Embryonic facial prominence (tissue), 1 donor: ENCODE results near the gene CD1B.
"Not testable (repeated sequence)": the region's sequence is repeated elsewhere in the genome, so short reads cannot be mapped to it uniquely, and the experiment has no call there.

Experiments
- DNase-seq: peaks from one replicate; pipeline ENCODE4 v3.0.0-alpha.2; 2016; ENCODE audit errors: extremely low spot score

The CD1B gene

GRCh38 chr1:158331481-158332150 lies at the start of gene CD1B:
Gene CD1B, minus strand, starts transcription at chr1:158331531. Its CDS starts 108 bp downstream, at chr1:158331423.
- no peak for DNase-seq

GRCh38 chr1:158374860-158375259 lies 43.5 kb upstream of the CD1B start:
- DNase-seq = no peak

GRCh38 chr1:158374101-158374500 lies 42.8 kb upstream of the CD1B start:
- DNase-seq = not testable (repeated sequence)

- DNase-seq = no peak
Observed at GRCh38 chr1:158371188-158371953, 40.0 kb upstream of the CD1B start.

GRCh38 chr1:158366783-158367182 lies 35.5 kb upstream of the CD1B start:
- no peak for DNase-seq

- no peak for DNase-seq
Observed at GRCh38 chr1:158362941-158363340, 31.6 kb upstream of the CD1B start.

GRCh38 chr1:158362482-158362881 lies 31.2 kb upstream of the CD1B start:
- no peak for DNase-seq

- no peak for DNase-seq
Observed at GRCh38 chr1:158357441-158357840, 26.1 kb upstream of the CD1B start.

GRCh38 chr1:158356616-158357015 lies 25.3 kb upstream of the CD1B start:
- DNase-seq = no peak

- no peak for DNase-seq
Observed at GRCh38 chr1:158355773-158356285, 24.5 kb upstream of the CD1B start.

GRCh38 chr1:158354255-158354654 lies 22.9 kb upstream of the CD1B start:
- no peak for DNase-seq

- no peak for DNase-seq
Observed at GRCh38 chr1:158353303-158354075, 22.2 kb upstream of the CD1B start, which contains the start of gene CD1E. Gene CD1E, plus strand, starts transcription at chr1:158353894. Its CDS starts 95 bp downstream, at chr1:158353989.

- not testable (repeated sequence) for DNase-seq
Observed at GRCh38 chr1:158348946-158349345, 17.6 kb upstream of the CD1B start.

GRCh38 chr1:158336413-158336812 lies 5.1 kb upstream of the CD1B start:
- DNase-seq = not testable (repeated sequence)

GRCh38 chr1:158335213-158335532 lies 3.8 kb upstream of the CD1B start:
- DNase-seq = no peak

GRCh38 chr1:158334526-158335212 lies 3.3 kb upstream of the CD1B start:
- no peak for DNase-seq

- DNase-seq = no peak
Observed at GRCh38 chr1:158333405-158334155, 2.2 kb upstream of the CD1B start.

GRCh38 chr1:158331106-158331425 lies 265 bp downstream of the CD1B start:
- no peak for DNase-seq

GRCh38 chr1:158330391-158331105 lies 783 bp downstream of the CD1B start:
- DNase-seq = no peak

GRCh38 chr1:158329733-158330132 lies 1.6 kb downstream of the CD1B start:
- DNase-seq = no peak
